ENCODE measurements around the gene COL23A1. TPM values are rescaled to one million over a fixed set of nuclear protein-coding genes. Genes with fewer than 3 reads are reported as not detected.

Gene COL23A1
- total and polyA plus RNA-seq, 2 donors (not counting 1 experiment from before 2014, with no cell fraction given): not detected

- H3K9me3 ChIP-seq (ENCODE audit: control insufficient read depth, insufficient read depth, low read depth, low read length): no peaks in the 10 kb centered on the region
- H3K79me2 ChIP-seq (ENCODE audit: control insufficient read depth, insufficient read depth, low read length): no peaks in the 10 kb centered on the region
- H3K4me1 ChIP-seq (ENCODE audit: control insufficient read depth, extremely low read depth, insufficient read depth, low read length): no peaks in the 10 kb centered on the region
- H3K27ac ChIP-seq (ENCODE audit: insufficient read depth, low read length): no peak overlapping the region
- H4K20me1 ChIP-seq (ENCODE audit: control insufficient read depth, extremely low read depth, insufficient read depth, low read length): no peaks in the 10 kb centered on the region
- H3K36me3 ChIP-seq (ENCODE audit: control insufficient read depth, insufficient read depth, low read length): no peaks in the 10 kb centered on the region
- no peak overlapping the region for H3K4me3 ChIP-seq (replicated peaks in 1 of 4; ENCODE audit: control extremely low read depth in 1 of 4, insufficient read depth in 1 of 4, low read depth in 3 of 4, low read length in 4 of 4)
- no peak overlapping the region for H2AFZ ChIP-seq (ENCODE audit: low read length)
- H3K27me3 ChIP-seq (ENCODE audit: control insufficient read depth, insufficient read depth, low read length): no peaks in the 10 kb centered on the region
- H3K9ac ChIP-seq (ENCODE audit: insufficient read depth, low read length): no peak overlapping the region
- no peak overlapping the region for H3K4me2 ChIP-seq (ENCODE audit: extremely low read depth, insufficient read depth, low read length)
- TF ChIP-seq EZH2 (IDR thresholded peaks at IDR 0.05; ENCODE audit: low read length, missing control alignments): no peak
- TF ChIP-seq, protein P1, sequence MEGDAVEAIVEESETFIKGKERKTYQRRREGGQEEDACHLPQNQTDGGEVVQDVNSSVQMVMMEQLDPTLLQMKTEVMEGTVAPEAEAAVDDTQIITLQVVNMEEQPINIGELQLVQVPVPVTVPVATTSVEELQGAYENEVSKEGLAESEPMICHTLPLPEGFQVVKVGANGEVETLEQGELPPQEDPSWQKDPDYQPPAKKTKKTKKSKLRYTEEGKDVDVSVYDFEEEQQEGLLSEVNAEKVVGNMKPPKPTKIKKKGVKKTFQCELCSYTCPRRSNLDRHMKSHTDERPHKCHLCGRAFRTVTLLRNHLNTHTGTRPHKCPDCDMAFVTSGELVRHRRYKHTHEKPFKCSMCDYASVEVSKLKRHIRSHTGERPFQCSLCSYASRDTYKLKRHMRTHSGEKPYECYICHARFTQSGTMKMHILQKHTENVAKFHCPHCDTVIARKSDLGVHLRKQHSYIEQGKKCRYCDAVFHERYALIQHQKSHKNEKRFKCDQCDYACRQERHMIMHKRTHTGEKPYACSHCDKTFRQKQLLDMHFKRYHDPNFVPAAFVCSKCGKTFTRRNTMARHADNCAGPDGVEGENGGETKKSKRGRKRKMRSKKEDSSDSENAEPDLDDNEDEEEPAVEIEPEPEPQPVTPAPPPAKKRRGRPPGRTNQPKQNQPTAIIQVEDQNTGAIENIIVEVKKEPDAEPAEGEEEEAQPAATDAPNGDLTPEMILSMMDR (conservative IDR thresholded peaks at IDR 0.05 in 1 of 2, IDR thresholded peaks at IDR 0.05 in 1 of 2; ENCODE audit: low read depth in 1 of 2, low read length in 2 of 2): no peak
- no peak for DNase-seq (ENCODE audit: low read depth in 2 of 2)
These were observed 319.0 kb downstream of the COL23A1 start for GRCh38 chr5:178271231-178271630.

DNA sequence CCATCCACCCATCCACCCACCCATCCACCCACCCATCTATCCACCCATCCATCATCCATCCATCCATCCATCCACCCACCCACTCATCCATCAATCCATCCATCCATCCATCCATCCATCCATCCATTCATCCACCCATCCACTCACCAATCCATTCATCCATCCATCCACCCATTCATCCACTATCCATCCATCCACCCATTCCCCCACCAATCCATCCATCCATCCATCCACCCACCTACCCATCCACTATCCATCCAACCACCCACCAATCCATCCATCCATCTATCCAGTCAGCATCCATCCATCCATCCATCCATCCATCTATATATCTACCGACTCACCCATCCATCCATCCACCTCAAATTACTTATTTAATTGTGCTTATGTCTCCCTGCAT, 320.7 kb downstream of the COL23A1 start:
- no peaks in the 10 kb centered on the region for H3K79me2 ChIP-seq (ENCODE audit: control insufficient read depth, insufficient read depth, low read length)
- H3K36me3 ChIP-seq (ENCODE audit: control insufficient read depth, insufficient read depth, low read length): no peaks in the 10 kb centered on the region
- DNase-seq (ENCODE audit: low read depth in 2 of 2): no peak

GRCh38 chr5:178267876-178268275, 322.3 kb downstream of the COL23A1 start:
- H3K36me3 ChIP-seq (ENCODE audit: control insufficient read depth, insufficient read depth, low read length): no peaks in the 10 kb centered on the region
- no peak overlapping the region for H3K27ac ChIP-seq (ENCODE audit: insufficient read depth, low read length)
- H2AFZ ChIP-seq (ENCODE audit: low read length): no peak overlapping the region
- no peaks in the 10 kb centered on the region for H3K9me3 ChIP-seq (ENCODE audit: control insufficient read depth, insufficient read depth, low read depth, low read length)
- no peak overlapping the region for H3K4me3 ChIP-seq (replicated peaks in 1 of 4; ENCODE audit: control extremely low read depth in 1 of 4, insufficient read depth in 1 of 4, low read depth in 3 of 4, low read length in 4 of 4)
- H3K4me1 ChIP-seq (ENCODE audit: control insufficient read depth, extremely low read depth, insufficient read depth, low read length): no peaks in the 10 kb centered on the region
- no peaks in the 10 kb centered on the region for H3K27me3 ChIP-seq (ENCODE audit: control insufficient read depth, insufficient read depth, low read length)
- H4K20me1 ChIP-seq (ENCODE audit: control insufficient read depth, extremely low read depth, insufficient read depth, low read length): no peaks in the 10 kb centered on the region
- H3K79me2 ChIP-seq (ENCODE audit: control insufficient read depth, insufficient read depth, low read length): no peaks in the 10 kb centered on the region
- H3K4me2 ChIP-seq (ENCODE audit: extremely low read depth, insufficient read depth, low read length): no peak overlapping the region
- H3K9ac ChIP-seq (ENCODE audit: insufficient read depth, low read length): no peak overlapping the region
- DNase-seq (ENCODE audit: low read depth in 2 of 2): no peak
- no peak for TF ChIP-seq EZH2 (IDR thresholded peaks at IDR 0.05; ENCODE audit: low read length, missing control alignments)
- TF ChIP-seq, protein P1 (conservative IDR thresholded peaks at IDR 0.05 in 1 of 2, IDR thresholded peaks at IDR 0.05 in 1 of 2; ENCODE audit: low read depth in 1 of 2, low read length in 2 of 2): no peak

More for the DNA sequence above, 320.7 kb downstream of the COL23A1 start:
- TF ChIP-seq EZH2 (IDR thresholded peaks at IDR 0.05; ENCODE audit: low read length, missing control alignments): no peak
- TF ChIP-seq, protein P1 (conservative IDR thresholded peaks at IDR 0.05 in 1 of 2, IDR thresholded peaks at IDR 0.05 in 1 of 2; ENCODE audit: low read depth in 1 of 2, low read length in 2 of 2): no peak
- Histone ChIP-seq H3K27me3 (ENCODE audit: control insufficient read depth, insufficient read depth, low read length) (no peaks in the 10 kb centered on the region), H3K4me3 (replicated peaks in 1 of 4; ENCODE audit: control extremely low read depth in 1 of 4, insufficient read depth in 1 of 4, low read depth in 3 of 4, low read length in 4 of 4) (no peak overlapping the region), H3K9ac (ENCODE audit: insufficient read depth, low read length) (no peak overlapping the region), H3K9me3 (ENCODE audit: control insufficient read depth, insufficient read depth, low read depth, low read length) (no peaks in the 10 kb centered on the region), H3K4me1 (ENCODE audit: control insufficient read depth, extremely low read depth, insufficient read depth, low read length) (no peaks in the 10 kb centered on the region), H2AFZ (ENCODE audit: low read length) (no peak overlapping the region), H3K4me2 (ENCODE audit: extremely low read depth, insufficient read depth, low read length) (no peak overlapping the region), H3K27ac (ENCODE audit: insufficient read depth, low read length) (no peak overlapping the region), H4K20me1 (ENCODE audit: control insufficient read depth, extremely low read depth, insufficient read depth, low read length) (no peaks in the 10 kb centered on the region)

All from fibroblast of lung (primary cell).